ENCODE measurements around the gene GSE1.
A peak's percentile ranks its signal among the peaks of the same experiment; 100 is the strongest.

Gene GSE1

GRCh38 chr16:85644093-85644712 lies 31.1 kb downstream of the GSE1 start:
- peaks cover 13% of the 10 kb centered on the region for H3K4me1 Mint-ChIP-seq (ENCODE audit: low read depth)
- H3K9me3 Mint-ChIP-seq (ENCODE audit: low read depth) = no peaks in the 10 kb centered on the region
- H3K4me3 Mint-ChIP-seq = no peak overlapping the region
- H3K27ac Mint-ChIP-seq = peak overlapping the region; percentile 76
- H3K27me3 Mint-ChIP-seq = no peaks in the 10 kb centered on the region
- no peaks in the 10 kb centered on the region for H3K36me3 Mint-ChIP-seq

GRCh38 chr16:85645021-85645589 lies 32.0 kb downstream of the GSE1 start:
- Mint-ChIP-seq H3K4me1 (ENCODE audit: low read depth) (peaks cover 13% of the 10 kb centered on the region), H3K4me3 (no peak overlapping the region), H3K27ac (no peak overlapping the region), H3K36me3 (no peaks in the 10 kb centered on the region), H3K27me3 (no peaks in the 10 kb centered on the region), H3K9me3 (ENCODE audit: low read depth) (no peaks in the 10 kb centered on the region)

- peaks cover 13% of the 10 kb centered on the region for H3K4me1 Mint-ChIP-seq (ENCODE audit: low read depth)
- H3K4me3 Mint-ChIP-seq = no peak overlapping the region
- H3K27me3 Mint-ChIP-seq = no peaks in the 10 kb centered on the region
- H3K9me3 Mint-ChIP-seq (ENCODE audit: low read depth) = no peaks in the 10 kb centered on the region
- H3K27ac Mint-ChIP-seq = no peak overlapping the region
- no peaks in the 10 kb centered on the region for H3K36me3 Mint-ChIP-seq
These were observed 33.3 kb downstream of the GSE1 start for GRCh38 chr16:85646358-85646907.

DNA sequence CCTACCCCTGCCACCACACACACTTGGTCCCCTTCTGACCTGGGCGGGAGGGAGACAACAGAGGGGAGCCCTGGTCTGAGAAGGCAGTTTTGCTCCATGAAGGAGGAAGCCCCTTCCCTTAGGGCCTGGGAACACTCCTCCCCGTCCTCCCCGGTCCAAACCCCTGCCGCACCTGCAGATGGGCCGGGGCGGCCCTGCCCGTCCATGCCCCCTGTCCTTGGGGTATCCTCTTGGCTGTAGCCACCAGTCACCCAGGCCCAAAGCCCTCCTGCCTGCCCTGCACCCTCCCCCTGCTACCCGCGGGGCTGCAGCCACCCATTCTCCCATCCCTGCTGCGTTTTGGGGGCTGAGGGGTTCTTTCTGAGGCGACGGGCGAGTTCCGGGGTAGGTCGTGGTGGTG lies 33.9 kb downstream of the GSE1 start:
- Mint-ChIP-seq H3K27me3 (no peaks in the 10 kb centered on the region), H3K4me1 (ENCODE audit: low read depth) (peaks cover 13% of the 10 kb centered on the region), H3K9me3 (ENCODE audit: low read depth) (no peaks in the 10 kb centered on the region), H3K4me3 (no peak overlapping the region), H3K27ac (no peak overlapping the region), H3K36me3 (no peaks in the 10 kb centered on the region)

GRCh38 chr16:85648070-85648714 lies 35.1 kb downstream of the GSE1 start:
- H3K9me3 Mint-ChIP-seq (ENCODE audit: low read depth) = no peaks in the 10 kb centered on the region
- no peak overlapping the region for H3K27ac Mint-ChIP-seq
- no peak overlapping the region for H3K4me3 Mint-ChIP-seq
- peaks cover 13% of the 10 kb centered on the region for H3K4me1 Mint-ChIP-seq (ENCODE audit: low read depth)
- no peaks in the 10 kb centered on the region for H3K27me3 Mint-ChIP-seq
- no peaks in the 10 kb centered on the region for H3K36me3 Mint-ChIP-seq

- no peaks in the 10 kb centered on the region for H3K27me3 Mint-ChIP-seq
These were observed 35.7 kb downstream of the GSE1 start for GRCh38 chr16:85648805-85649204.

GRCh38 chr16:85649411-85650134 lies 36.5 kb downstream of the GSE1 start:
- no peaks in the 10 kb centered on the region for H3K9me3 Mint-ChIP-seq (ENCODE audit: low read depth)
- peaks cover 9% of the 10 kb centered on the region for H3K4me1 Mint-ChIP-seq (ENCODE audit: low read depth)
- H3K27ac Mint-ChIP-seq = no peak overlapping the region
- H3K4me3 Mint-ChIP-seq = no peak overlapping the region
- no peaks in the 10 kb centered on the region for H3K27me3 Mint-ChIP-seq
- H3K36me3 Mint-ChIP-seq = no peaks in the 10 kb centered on the region

More at GRCh38 chr16:85648805-85649204, 35.7 kb downstream of the GSE1 start:
- no peaks in the 10 kb centered on the region for H3K9me3 Mint-ChIP-seq (ENCODE audit: low read depth)
- peaks cover 12% of the 10 kb centered on the region for H3K4me1 Mint-ChIP-seq (ENCODE audit: low read depth)
- no peak overlapping the region for H3K4me3 Mint-ChIP-seq
- no peaks in the 10 kb centered on the region for H3K36me3 Mint-ChIP-seq
- H3K27ac Mint-ChIP-seq = peak overlapping the region; percentile 34

- peaks cover 7% of the 10 kb centered on the region for H3K4me1 Mint-ChIP-seq (ENCODE audit: low read depth)
- H3K4me3 Mint-ChIP-seq = no peak overlapping the region
- no peak overlapping the region for H3K27ac Mint-ChIP-seq
- H3K9me3 Mint-ChIP-seq (ENCODE audit: low read depth) = no peaks in the 10 kb centered on the region
- H3K36me3 Mint-ChIP-seq = no peaks in the 10 kb centered on the region
- H3K27me3 Mint-ChIP-seq = no peaks in the 10 kb centered on the region
These were observed 37.2 kb downstream of the GSE1 start for GRCh38 chr16:85650135-85650843.

GRCh38 chr16:85650844-85651628 lies 37.9 kb downstream of the GSE1 start:
- no peak overlapping the region for H3K4me3 Mint-ChIP-seq
- no peaks in the 10 kb centered on the region for H3K36me3 Mint-ChIP-seq
- H3K27ac Mint-ChIP-seq = no peak overlapping the region
- H3K9me3 Mint-ChIP-seq (ENCODE audit: low read depth) = no peaks in the 10 kb centered on the region
- H3K4me1 Mint-ChIP-seq (ENCODE audit: low read depth) = peaks cover 7% of the 10 kb centered on the region
- H3K27me3 Mint-ChIP-seq = no peaks in the 10 kb centered on the region

DNA sequence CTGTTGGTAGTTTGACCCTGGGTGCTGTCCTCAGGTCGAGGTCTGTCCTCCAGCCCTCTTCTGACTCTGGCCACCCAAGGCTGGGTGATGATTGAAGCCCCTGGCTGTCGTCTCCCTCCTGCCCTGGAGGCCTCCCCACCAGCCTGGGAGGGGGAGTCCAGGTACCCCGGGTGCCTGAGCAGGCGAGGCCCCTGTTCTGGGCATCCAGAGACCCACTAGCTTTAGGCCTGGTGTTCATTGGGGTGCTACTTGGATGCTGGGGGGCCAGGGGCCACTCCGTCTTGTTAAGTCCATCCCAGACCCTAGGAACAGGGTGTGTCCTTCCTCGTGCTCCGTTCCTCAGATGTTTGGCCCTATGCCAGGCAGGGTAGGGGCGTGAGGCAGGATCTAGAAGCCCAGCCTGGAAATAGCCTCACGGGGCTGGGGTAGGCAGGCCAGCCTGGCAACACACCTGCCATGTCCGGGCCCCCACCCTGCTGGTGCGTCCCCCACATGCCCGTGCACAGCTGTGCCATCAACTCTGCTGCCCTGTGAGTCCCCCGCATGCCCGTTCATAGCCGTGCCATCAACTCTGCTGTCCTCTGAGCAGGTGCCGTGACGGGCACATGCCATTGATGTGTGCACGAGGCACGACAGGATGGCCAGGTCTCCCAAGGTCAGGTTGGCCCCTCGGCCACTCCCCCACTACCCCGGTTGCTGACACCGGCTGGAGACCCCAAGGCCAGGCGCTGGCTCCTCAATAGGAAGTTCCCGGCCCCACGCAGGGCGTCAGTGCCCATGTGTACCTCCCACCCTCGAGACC lies 38.7 kb downstream of the GSE1 start:
- Mint-ChIP-seq H3K9me3 (ENCODE audit: low read depth) (no peaks in the 10 kb centered on the region), H3K4me1 (ENCODE audit: low read depth) (peaks cover 7% of the 10 kb centered on the region), H3K27me3 (no peaks in the 10 kb centered on the region), H3K36me3 (no peaks in the 10 kb centered on the region), H3K27ac (peak overlapping the region; percentile 54), H3K4me3 (no peak overlapping the region)

DNA sequence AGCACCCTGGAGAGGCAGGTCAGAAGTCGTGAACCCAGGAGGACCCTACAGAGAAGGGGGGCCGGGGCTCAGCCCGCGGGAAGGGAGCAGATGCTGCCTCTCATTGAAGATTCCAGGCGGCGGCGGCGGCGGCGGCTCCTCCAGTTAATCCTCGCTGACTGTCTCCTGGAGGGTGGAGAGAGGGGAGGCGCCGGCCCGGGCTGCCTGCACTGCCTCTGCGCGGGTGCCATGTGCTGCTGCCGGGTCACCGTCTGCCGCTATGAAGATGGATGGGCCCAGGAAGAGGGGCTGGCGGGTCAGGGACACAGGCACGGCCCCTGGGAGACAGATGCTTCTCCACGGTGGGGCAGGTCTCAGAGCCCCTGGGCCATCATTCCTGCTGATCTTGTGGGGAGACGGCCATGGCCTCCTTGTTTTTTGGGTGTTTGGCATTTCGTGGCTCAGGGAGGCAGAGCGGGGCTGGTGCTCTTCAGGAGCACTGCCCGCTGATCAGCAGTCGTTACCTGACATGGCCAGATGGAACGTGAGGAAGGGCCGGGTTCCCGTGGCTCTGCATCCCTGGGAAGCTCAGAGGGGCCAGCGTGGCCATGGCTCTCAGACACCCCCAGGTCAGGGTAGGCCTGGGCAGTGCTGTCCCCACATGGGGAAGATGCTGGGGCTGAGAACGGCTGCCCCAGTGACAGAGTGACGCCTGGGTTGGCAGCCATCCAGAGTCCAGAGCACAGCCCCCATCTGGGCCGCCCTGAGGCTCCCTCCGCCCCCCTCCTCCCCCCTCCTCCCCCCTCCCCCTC lies 39.5 kb downstream of the GSE1 start:
- Mint-ChIP-seq H3K27ac (peak overlapping the region; percentile 22), H3K27me3 (no peaks in the 10 kb centered on the region), H3K9me3 (ENCODE audit: low read depth) (no peaks in the 10 kb centered on the region), H3K4me1 (ENCODE audit: low read depth) (peaks cover 7% of the 10 kb centered on the region), H3K4me3 (no peak overlapping the region), H3K36me3 (no peaks in the 10 kb centered on the region)

DNA sequence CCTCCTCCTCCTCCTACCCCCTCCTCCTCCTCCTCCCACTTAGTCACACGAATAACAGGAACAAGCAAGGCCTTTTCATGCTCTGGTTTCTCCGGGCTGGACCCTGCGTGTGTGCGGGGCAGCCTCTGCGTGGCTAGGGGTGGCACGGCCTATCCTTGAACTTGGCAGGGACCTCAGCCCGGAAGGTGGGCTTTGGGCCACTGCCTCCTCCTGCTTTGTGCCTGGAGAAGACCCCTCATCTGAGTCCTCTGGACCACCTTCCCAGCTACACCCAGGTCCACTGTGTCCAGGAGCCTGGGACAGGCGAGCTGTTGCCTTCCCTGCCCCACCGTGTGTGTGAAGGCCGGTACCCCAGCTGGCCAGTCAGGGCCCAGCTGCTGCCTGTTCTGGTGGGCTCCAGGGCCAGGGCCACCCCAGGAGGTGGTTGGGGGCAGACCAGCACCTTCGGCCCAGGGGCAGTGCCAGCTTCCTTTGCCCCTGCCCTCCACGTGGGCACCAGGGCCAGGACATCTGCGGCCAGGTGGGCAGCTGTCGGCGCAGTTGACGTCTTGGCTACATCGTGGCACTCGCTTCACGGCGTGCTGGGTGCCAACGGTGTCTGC lies 40.3 kb downstream of the GSE1 start:
- Mint-ChIP-seq H3K36me3 (no peaks in the 10 kb centered on the region), H3K9me3 (ENCODE audit: low read depth) (no peaks in the 10 kb centered on the region), H3K27ac (no peak overlapping the region), H3K4me1 (ENCODE audit: low read depth) (peaks cover 7% of the 10 kb centered on the region), H3K27me3 (no peaks in the 10 kb centered on the region), H3K4me3 (no peak overlapping the region)
